Astrocyte of the spinal cord (primary cell): ENCODE measurements around the gene MT1X.

ENCODE experiments used
- DNase-seq: peaks from one replicate; pipeline ENCODE4 v3.0.0; 2011; ENCODE audit warnings: low read depth, low spot score
- H3K4me3 ChIP-seq: 2 replicates; pipeline ENCODE4 v1.5.1; 2011; ENCODE audit warnings: low read depth, mild to moderate bottlenecking, low read length, moderate library complexity
- CTCF ChIP-seq: IDR thresholded peaks from 2 replicates; pipeline ENCODE4 v1.5.1; 2012; ENCODE audit warnings: low read depth, mild to moderate bottlenecking, low read length, inconsistent platforms
- in situ Hi-C: cut with HindIII; loops from 2 replicates; pipeline ENCODE4 v1.10.0; 2017; ENCODE audit warnings: low sequenced_read_pairs

Gene MT1X

DNA sequence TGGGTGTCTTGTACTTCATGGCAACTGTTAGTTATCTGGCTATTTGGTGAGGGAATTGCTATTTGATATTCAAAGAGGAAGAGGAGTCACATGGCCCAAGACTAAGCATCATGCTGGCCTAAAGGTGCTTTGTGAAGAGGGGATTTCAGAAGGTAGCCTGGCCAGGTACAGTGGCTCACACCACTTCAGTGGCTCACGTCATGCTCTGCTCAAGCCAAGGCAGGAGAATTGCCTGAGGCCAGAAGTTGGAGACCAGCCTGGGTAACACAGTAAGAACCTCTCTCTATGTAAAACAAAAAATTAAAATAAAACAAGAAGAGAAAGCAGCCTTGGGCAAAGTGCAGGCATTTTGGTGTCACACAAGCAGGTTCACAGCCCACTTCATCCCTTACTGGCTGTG, 37.0 kb upstream of the MT1X start:
- no peak for DNase-seq
- no peak overlapping the region for H3K4me3 ChIP-seq
- no peak for TF ChIP-seq CTCF
- in situ Hi-C loops = no loop called here

DNA sequence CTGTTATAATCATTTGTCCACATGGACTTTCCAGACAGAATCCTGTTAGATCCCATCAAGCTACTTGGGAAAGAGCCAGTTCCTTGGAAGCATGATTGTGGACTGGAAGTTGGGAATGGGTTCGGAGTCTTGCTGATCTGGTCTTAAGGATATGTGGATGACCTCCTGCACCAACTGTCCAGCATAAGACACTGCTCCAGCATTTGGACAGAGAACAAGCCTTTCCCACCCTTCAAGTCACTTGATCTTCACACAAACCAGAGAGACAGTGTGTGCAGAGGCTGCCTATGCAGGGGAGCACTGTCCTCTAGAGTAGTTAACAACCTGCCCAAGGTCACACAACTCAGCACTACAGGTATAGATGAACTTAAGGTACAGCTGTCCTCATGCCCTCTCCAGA, 36.4 kb upstream of the MT1X start:
- DNase-seq = no peak
- TF ChIP-seq CTCF = no peak
- in situ Hi-C loops = no loop called here
- no peak overlapping the region for H3K4me3 ChIP-seq

- no peak for DNase-seq
- no peak overlapping the region for H3K4me3 ChIP-seq
- no peak for TF ChIP-seq CTCF
- in situ Hi-C loops = no loop called here
These were observed 34.4 kb upstream of the MT1X start for GRCh38 chr16:56647641-56648431.

DNA sequence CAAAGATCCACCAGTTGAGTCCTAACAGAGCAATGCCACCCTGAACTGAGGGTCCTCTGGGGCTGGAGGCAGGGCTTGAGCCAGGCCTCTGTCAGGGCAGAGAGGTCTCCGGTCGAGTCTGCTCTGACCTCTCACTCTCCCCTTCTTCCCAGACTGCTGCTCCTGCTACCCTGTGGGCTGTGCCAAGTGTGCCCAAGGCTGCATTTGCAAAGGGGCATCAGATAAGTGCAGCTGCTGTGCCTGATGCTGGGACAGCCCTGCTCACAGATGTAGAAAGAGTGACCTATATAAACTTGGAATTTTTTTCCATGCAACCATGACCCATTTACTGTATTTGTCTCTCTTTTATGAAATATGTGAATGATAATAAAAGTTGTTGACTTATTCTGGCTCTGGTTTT, 33.0 kb upstream of the MT1X start:
- in situ Hi-C loops = no loop called here
- no peak for TF ChIP-seq CTCF
- no peak for DNase-seq
- no peak overlapping the region for H3K4me3 ChIP-seq

DNA sequence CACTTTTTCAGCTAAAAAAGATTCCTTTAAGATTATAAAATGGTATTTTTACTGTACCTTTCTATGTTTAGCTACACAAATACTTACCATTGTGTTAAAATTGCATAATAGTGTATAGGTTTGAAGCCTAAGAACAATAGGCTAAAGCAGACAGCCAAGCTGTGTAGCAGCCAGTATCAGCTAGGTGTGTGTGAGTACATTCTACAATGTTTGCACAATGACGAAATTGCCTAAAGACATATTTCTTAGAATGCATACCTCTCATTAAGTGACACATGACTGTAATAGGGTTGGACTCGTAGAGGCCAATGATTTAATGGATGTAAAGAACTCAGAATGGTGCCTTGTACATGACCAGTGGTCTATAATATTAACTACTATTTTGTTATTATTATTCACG, 32.5 kb upstream of the MT1X start:
- TF ChIP-seq CTCF = no peak
- DNase-seq = no peak
- H3K4me3 ChIP-seq = no peak overlapping the region
- in situ Hi-C loops = no loop called here

GRCh38 chr16:56651586-56651985, 30.7 kb upstream of the MT1X start, which contains the start of gene MT1B:
TSS of gene MT1B (plus strand) at chr16:56651886. CDS start at chr16:56651954, 68 bp downstream.
- in situ Hi-C loops = no loop called here
- no peak for TF ChIP-seq CTCF
- no peak within 1 kb of the TSS for H3K4me3 ChIP-seq
- no peak for DNase-seq
